GM19193 (cell line): ENCODE data around the gene KLHL10.

ENCODE experiments used
- POLR2A ChIP-seq: IDR thresholded peaks from 4 replicates; pipeline ENCODE4 v1.6.1; 2011; ENCODE audit not compliant: insufficient read depth, insufficient read length; ENCODE audit errors: extremely low read depth

KLHL10 gene

GRCh38 chr17:41810659-41811548, 26.7 kb upstream of the KLHL10 start:
- no peak for TF ChIP-seq POLR2A

- no peak for TF ChIP-seq POLR2A
These were observed 25.9 kb upstream of the KLHL10 start, which contains the start of gene P3H4 for GRCh38 chr17:41811549-41812380. Gene P3H4, minus strand, starts transcription at chr17:41811949. Its CDS starts 34 bp downstream, at chr17:41811915.

- TF ChIP-seq POLR2A: no peak
These were observed 25.1 kb upstream of the KLHL10 start, which contains the start of gene FKBP10 for GRCh38 chr17:41812381-41813151. Gene FKBP10, plus strand, starts transcription at chr17:41813004. Its CDS starts 31 bp downstream, at chr17:41813035.

GRCh38 chr17:41813152-41813680, 24.4 kb upstream of the KLHL10 start:
- no peak for TF ChIP-seq POLR2A

- no peak for TF ChIP-seq POLR2A
These were observed 23.9 kb upstream of the KLHL10 start for GRCh38 chr17:41813699-41814124.

GRCh38 chr17:41814195-41814594, 23.4 kb upstream of the KLHL10 start:
- TF ChIP-seq POLR2A: no peak

- no peak for TF ChIP-seq POLR2A
These were observed 20.8 kb upstream of the KLHL10 start for GRCh38 chr17:41816637-41817320.

GRCh38 chr17:41818024-41818423, 19.6 kb upstream of the KLHL10 start:
- no peak for TF ChIP-seq POLR2A

GRCh38 chr17:41821776-41822175, 15.8 kb upstream of the KLHL10 start:
- no peak for TF ChIP-seq POLR2A

- TF ChIP-seq POLR2A: no peak
These were observed 15.1 kb upstream of the KLHL10 start for GRCh38 chr17:41822216-41823140.

GRCh38 chr17:41823141-41823524, 14.5 kb upstream of the KLHL10 start:
- TF ChIP-seq POLR2A: no peak

GRCh38 chr17:41823580-41823979, 14.0 kb upstream of the KLHL10 start:
- no peak for TF ChIP-seq POLR2A

GRCh38 chr17:41824086-41824485, 13.5 kb upstream of the KLHL10 start:
- TF ChIP-seq POLR2A: no peak
